Progenitor cell of endocrine pancreas (in vitro differentiated cells): Measurements from ENCODE around the gene RPL22L1. TPM values are rescaled to one million over a fixed set of nuclear protein-coding genes. Genes with fewer than 3 reads are reported as not detected.

Source experiments
- DNase-seq: peaks from one replicate; pipeline ENCODE4 v3.0.0; 2021; ENCODE audit warnings: low spot score; ENCODE audit not compliant: unreplicated experiment
- H3K27ac Mint-ChIP-seq: 2 replicates; pipeline ENCODE4 v1.8.0; 2021; ENCODE audit warnings: mild to moderate bottlenecking, moderate library complexity, mixed read lengths
- H3K27me3 Mint-ChIP-seq: 2 replicates; pipeline ENCODE4 v1.8.0; 2021; ENCODE audit warnings: mixed read lengths
- H3K36me3 Mint-ChIP-seq: 2 replicates; pipeline ENCODE4 v1.8.0; 2022; ENCODE audit warnings: mixed read lengths; ENCODE audit not compliant: insufficient read depth
- H3K4me1 Mint-ChIP-seq: 2 replicates; pipeline ENCODE4 v1.8.0; 2021; ENCODE audit warnings: low read depth, mixed read lengths
- H3K4me3 Mint-ChIP-seq: 2 replicates; pipeline ENCODE4 v1.8.0; 2021; ENCODE audit warnings: low read depth, mild to moderate bottlenecking, moderate library complexity, mixed read lengths
- H3K9me3 Mint-ChIP-seq: 2 replicates; pipeline ENCODE4 v1.8.0; 2021; ENCODE audit warnings: low read depth, mixed read lengths
- CTCF ChIP-seq: fragments of 200-600 bp; sonication (generic); IDR thresholded peaks from one replicate; pipeline ENCODE4 v1.5.0; 2021; ENCODE audit warnings: antibody characterized with exemption, mild to moderate bottlenecking; ENCODE audit not compliant: unreplicated experiment
- total RNA-seq: library from RNA; stranded (reverse); gene quantifications from 2 replicates; pipeline ENCODE4 v1.2.1, GENCODE V29; 2021

The RPL22L1 gene
- total RNA-seq, 1 donor from 2014 or later: 53.8 TPM

- peak overlapping the region; percentile 99 for H3K27ac Mint-ChIP-seq
- no peaks in the 10 kb centered on the region for H3K27me3 Mint-ChIP-seq
- H3K4me3 Mint-ChIP-seq: peak overlapping the region; percentile 91
- DNase-seq: no peak
- peaks cover 17% of the 10 kb centered on the region for H3K36me3 Mint-ChIP-seq
- H3K9me3 Mint-ChIP-seq: peaks cover 4% of the 10 kb centered on the region
- H3K4me1 Mint-ChIP-seq: peaks cover 14% of the 10 kb centered on the region
- no peak for TF ChIP-seq CTCF
Observed at GRCh38 chr3:170869239-170869590, 780 bp downstream of the RPL22L1 start.

GRCh38 chr3:170868577-170869238 is 1.3 kb downstream of the RPL22L1 start:
- DNase-seq: no peak
- Mint-ChIP-seq H3K9me3 (no peaks in the 10 kb centered on the region), H3K27me3 (no peaks in the 10 kb centered on the region), H3K27ac (peak overlapping the region; percentile 99), H3K4me1 (peaks cover 14% of the 10 kb centered on the region), H3K36me3 (peaks cover 17% of the 10 kb centered on the region), H3K4me3 (peak overlapping the region; percentile 91)
- no peak for TF ChIP-seq CTCF

DNA sequence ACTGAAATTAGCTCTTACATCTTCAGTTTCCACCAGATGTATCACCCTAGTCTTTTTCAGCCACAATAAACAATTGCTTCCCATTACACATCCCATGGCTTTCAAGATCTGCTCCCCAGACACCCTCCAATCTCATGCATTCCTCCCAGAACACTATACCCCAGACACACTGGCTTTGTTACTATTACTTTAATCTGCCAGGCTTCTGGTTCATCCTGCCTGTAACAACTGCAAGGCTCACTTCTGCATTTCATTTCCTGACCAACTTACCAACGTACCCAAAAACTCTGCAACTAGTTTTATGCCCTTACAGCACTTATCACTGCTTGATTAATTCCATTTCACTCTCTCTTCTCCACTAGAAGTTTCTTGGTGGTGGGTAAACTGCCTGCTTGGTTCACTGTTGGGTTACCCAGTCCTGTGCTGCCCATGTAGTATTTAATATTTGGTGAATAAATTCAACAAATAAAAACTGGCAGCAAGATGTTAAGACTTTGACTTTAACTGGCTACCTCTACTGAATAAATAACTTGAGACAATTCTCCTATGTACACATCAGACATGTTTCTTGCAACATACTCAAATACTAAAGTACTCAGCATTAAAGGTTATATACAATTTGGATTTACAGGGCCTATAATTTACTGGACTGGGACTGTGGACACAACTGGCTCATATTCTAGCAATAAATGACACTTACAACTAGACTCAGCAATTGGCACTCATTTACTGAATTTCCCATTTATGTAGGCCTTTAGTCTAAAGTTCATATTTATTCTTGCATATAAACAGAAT is 2.7 kb downstream of the RPL22L1 start:
- no peak for TF ChIP-seq CTCF
- Mint-ChIP-seq H3K4me1 (peaks cover 14% of the 10 kb centered on the region), H3K36me3 (peaks cover 17% of the 10 kb centered on the region), H3K27ac (peak overlapping the region; percentile 51), H3K27me3 (no peaks in the 10 kb centered on the region), H3K9me3 (no peaks in the 10 kb centered on the region), H3K4me3 (no peak overlapping the region)
- DNase-seq: no peak

GRCh38 chr3:170866499-170866898 is 3.5 kb downstream of the RPL22L1 start:
- peaks cover 14% of the 10 kb centered on the region for H3K4me1 Mint-ChIP-seq
- peaks cover 17% of the 10 kb centered on the region for H3K36me3 Mint-ChIP-seq
- H3K9me3 Mint-ChIP-seq: no peaks in the 10 kb centered on the region
- no peak overlapping the region for H3K4me3 Mint-ChIP-seq
- H3K27ac Mint-ChIP-seq: no peak overlapping the region
- no peak for TF ChIP-seq CTCF
- H3K27me3 Mint-ChIP-seq: no peaks in the 10 kb centered on the region
- no peak for DNase-seq

DNA sequence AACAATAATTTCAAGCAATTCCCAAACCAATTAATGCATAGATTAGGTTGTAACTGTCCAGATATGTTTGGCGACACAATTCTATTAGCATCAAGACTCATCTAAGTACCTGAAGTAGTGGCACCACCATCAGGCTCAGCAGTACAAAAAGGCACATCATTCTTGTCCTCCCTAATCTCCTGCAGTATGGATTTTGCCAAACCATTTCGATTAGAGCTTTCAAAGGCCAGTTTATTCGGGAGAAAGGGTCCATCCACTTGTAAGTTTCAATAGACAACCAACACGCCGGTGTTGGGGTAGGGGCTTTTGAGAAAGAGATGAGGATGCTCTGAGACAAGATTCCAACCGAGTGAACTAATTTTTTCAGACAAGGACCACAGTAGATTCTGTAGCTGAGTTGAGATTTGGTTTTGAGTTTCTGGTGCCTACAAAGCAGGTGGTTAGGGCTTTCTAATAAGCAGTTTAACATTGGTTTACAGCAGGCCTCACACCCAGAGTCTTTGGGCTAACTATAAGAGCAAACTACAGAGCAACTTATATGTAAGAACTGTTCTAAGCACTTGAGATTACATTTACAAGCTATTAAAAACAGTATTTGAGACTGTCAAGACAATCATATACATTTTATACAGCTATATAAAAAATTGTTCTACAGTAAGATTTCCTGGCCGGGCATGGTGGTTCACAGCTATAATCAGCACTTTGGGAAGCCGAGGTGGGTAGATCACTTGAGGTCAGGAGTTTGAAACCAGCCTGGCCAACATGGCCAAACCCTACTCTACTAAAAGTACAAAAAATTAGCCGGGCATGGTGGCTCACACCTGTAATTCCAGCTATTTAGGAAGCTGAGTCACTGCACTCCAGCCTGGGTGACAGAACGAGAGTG is 4.5 kb downstream of the RPL22L1 start:
- Mint-ChIP-seq H3K4me3 (no peak overlapping the region), H3K4me1 (peaks cover 14% of the 10 kb centered on the region), H3K27me3 (no peaks in the 10 kb centered on the region), H3K27ac (no peak overlapping the region), H3K36me3 (peaks cover 17% of the 10 kb centered on the region), H3K9me3 (no peaks in the 10 kb centered on the region)
- no peak for DNase-seq
- no peak for TF ChIP-seq CTCF
